Osteoblast (primary cell): ENCODE measurements around the gene CFAP410. TPM values are rescaled to one million over a fixed set of nuclear protein-coding genes. Genes with fewer than 3 reads are reported as not detected.

ENCODE experiments used
- DNase-seq: peaks from one replicate; pipeline ENCODE4 v3.0.0; 2011; ENCODE audit warnings: low spot score, mixed read lengths; ENCODE audit not compliant: insufficient read length; ENCODE audit errors: missing footprints
- H2AFZ ChIP-seq: 2 replicates; pipeline ENCODE4 v1.6.0; 2011; ENCODE audit warnings: mild to moderate bottlenecking, low read length
- H3K27ac ChIP-seq: 2 replicates; pipeline ENCODE4 v1.5.1; 2011; ENCODE audit warnings: mild to moderate bottlenecking, low read depth, low read length, moderate library complexity
- H3K27me3 ChIP-seq: 2 replicates; pipeline ENCODE4 v1.6.0; 2012; ENCODE audit warnings: mild to moderate bottlenecking, control low read depth, inconsistent platforms, low read length, moderate library complexity; ENCODE audit not compliant: insufficient read depth
- H3K36me3 ChIP-seq: 2 replicates; pipeline ENCODE4 v1.5.1; 2011; ENCODE audit warnings: mild to moderate bottlenecking, low read length, control low read depth, moderate library complexity; ENCODE audit not compliant: insufficient read depth
- H3K4me1 ChIP-seq: 2 replicates; pipeline ENCODE4 v1.5.1; 2011; ENCODE audit warnings: mild to moderate bottlenecking, low read length, control low read depth, moderate library complexity; ENCODE audit not compliant: insufficient read depth
- H3K4me2 ChIP-seq: 2 replicates; pipeline ENCODE4 v1.6.0; 2011; ENCODE audit warnings: mild to moderate bottlenecking, low read length; ENCODE audit not compliant: insufficient read depth
- H3K4me3 ChIP-seq: fragments of 200-600 bp; sonication (generic); 3 replicates; pipeline ENCODE4 v1.5.1; 2012; ENCODE audit warnings: mild to moderate bottlenecking, low read length, inconsistent platforms; ENCODE audit not compliant: insufficient read depth
- H3K79me2 ChIP-seq: 2 replicates; pipeline ENCODE4 v1.6.0; 2012; ENCODE audit warnings: mild to moderate bottlenecking, low read length, control low read depth, inconsistent platforms; ENCODE audit not compliant: insufficient read depth
- H3K9me3 ChIP-seq: 2 replicates; pipeline ENCODE4 v1.5.1; 2011; ENCODE audit warnings: low read depth, low read length, control low read depth
- H4K20me1 ChIP-seq: 2 replicates; pipeline ENCODE4 v1.6.0; 2012; ENCODE audit warnings: mild to moderate bottlenecking, low read length, control low read depth; ENCODE audit not compliant: insufficient read depth
- total RNA-seq: library from RNA; depleted of rRNA; stranded (reverse); fragments of >200 nt; gene quantifications from 2 replicates; pipeline ENCODE4 v1.2.3, GENCODE V29; 2012
- TF ChIP-seq, protein P1 (sequence below): IDR thresholded peaks from 2 replicates; pipeline ENCODE4 v1.5.1; 2011; ENCODE audit warnings: mild to moderate bottlenecking, low read depth, low read length, moderate library complexity; ENCODE audit errors: extremely low read depth

CFAP410 gene
- total RNA-seq, 1 donor = 14.5 TPM

DNA sequence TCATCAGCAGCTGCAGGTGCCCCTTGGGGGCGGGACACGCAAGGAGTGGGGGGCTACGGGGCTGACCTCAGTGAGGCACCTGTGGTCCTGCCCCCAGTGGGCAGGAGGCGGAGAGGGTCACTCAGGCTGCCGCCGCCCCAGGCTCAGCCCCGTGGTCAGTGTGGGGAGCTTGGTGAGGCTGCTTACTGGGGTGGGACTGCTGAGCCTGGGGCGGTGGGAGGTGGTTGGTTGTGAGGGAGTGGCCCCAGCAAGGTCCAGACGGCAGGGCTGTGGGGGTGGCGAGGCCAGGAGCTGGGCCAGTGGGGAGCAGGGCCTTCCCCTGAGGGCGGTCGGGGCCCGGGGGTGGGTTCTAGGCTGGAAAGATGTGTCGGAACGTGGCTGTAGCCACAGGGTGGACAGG is 25.1 kb downstream of the CFAP410 start:
- Histone ChIP-seq H4K20me1 (peaks cover 4% of the 10 kb centered on the region), H3K4me2 (no peak overlapping the region)

DNA sequence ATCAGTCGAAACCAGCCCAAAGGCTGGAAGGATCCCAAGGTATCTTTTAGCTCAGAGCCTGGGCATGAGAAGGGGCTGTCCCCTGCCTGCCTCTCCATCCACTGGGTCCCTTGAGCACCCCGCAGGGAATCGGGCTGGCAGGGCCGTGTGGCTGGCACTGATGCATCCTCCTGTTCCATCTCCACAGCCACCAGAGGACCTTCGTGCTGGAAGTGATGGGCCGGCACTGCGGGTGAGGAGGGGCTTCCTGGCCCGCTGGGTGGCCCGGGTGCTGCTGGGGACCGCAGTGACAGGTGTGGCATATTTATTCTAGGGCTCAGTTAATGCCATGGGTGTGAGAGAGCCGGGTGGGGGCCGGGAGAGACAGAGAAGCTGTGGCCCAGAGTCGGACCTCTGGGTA is 25.7 kb downstream of the CFAP410 start:
- H3K9me3 ChIP-seq = no peaks in the 10 kb centered on the region
- DNase-seq = no peak
- H3K27ac ChIP-seq = no peak overlapping the region
- H4K20me1 ChIP-seq = peaks cover 4% of the 10 kb centered on the region
- no peaks in the 10 kb centered on the region for H3K79me2 ChIP-seq
- H3K4me3 ChIP-seq = no peak overlapping the region
- peaks cover 7% of the 10 kb centered on the region for H3K36me3 ChIP-seq
- H3K27me3 ChIP-seq = no peaks in the 10 kb centered on the region
- no peak overlapping the region for H2AFZ ChIP-seq
- H3K4me1 ChIP-seq = no peaks in the 10 kb centered on the region
- no peak overlapping the region for H3K4me2 ChIP-seq
- TF ChIP-seq, protein P1, sequence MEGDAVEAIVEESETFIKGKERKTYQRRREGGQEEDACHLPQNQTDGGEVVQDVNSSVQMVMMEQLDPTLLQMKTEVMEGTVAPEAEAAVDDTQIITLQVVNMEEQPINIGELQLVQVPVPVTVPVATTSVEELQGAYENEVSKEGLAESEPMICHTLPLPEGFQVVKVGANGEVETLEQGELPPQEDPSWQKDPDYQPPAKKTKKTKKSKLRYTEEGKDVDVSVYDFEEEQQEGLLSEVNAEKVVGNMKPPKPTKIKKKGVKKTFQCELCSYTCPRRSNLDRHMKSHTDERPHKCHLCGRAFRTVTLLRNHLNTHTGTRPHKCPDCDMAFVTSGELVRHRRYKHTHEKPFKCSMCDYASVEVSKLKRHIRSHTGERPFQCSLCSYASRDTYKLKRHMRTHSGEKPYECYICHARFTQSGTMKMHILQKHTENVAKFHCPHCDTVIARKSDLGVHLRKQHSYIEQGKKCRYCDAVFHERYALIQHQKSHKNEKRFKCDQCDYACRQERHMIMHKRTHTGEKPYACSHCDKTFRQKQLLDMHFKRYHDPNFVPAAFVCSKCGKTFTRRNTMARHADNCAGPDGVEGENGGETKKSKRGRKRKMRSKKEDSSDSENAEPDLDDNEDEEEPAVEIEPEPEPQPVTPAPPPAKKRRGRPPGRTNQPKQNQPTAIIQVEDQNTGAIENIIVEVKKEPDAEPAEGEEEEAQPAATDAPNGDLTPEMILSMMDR = no peak

More for the DNA sequence above, 25.1 kb downstream of the CFAP410 start:
- H3K4me3 ChIP-seq = no peak overlapping the region
- peaks cover 7% of the 10 kb centered on the region for H3K36me3 ChIP-seq
- no peaks in the 10 kb centered on the region for H3K79me2 ChIP-seq
- H3K27me3 ChIP-seq = no peaks in the 10 kb centered on the region
- no peaks in the 10 kb centered on the region for H3K4me1 ChIP-seq
- TF ChIP-seq, protein P1 = no peak
- no peak for DNase-seq
- H2AFZ ChIP-seq = no peak overlapping the region
- H3K9me3 ChIP-seq = no peaks in the 10 kb centered on the region
- no peak overlapping the region for H3K27ac ChIP-seq

DNA sequence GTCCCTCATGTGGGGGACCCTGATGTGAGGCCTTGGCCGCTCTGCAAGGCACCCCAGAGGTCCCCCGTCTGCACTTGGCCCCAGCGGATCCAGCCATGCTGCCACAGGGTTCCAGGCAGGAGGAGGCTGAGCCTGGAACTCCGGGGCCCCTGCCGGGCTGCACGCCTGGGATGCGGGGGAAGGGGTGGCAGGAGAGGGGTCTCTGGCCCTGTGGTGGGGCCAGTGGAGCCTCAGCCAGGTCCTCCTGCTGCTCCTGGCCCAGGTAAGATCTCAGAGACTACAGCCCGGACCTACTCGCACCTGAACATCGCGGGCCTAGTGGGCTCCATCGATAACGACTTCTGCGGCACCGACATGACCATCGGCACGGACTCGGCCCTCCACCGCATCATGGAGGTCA is 26.5 kb downstream of the CFAP410 start:
- Histone ChIP-seq H3K4me2 (no peak overlapping the region), H3K27ac (no peak overlapping the region), H3K9me3 (no peaks in the 10 kb centered on the region), H3K79me2 (peaks cover 1% of the 10 kb centered on the region), H3K4me3 (no peak overlapping the region), H2AFZ (no peak overlapping the region), H4K20me1 (peaks cover 7% of the 10 kb centered on the region), H3K4me1 (no peaks in the 10 kb centered on the region), H3K27me3 (no peaks in the 10 kb centered on the region), H3K36me3 (peaks cover 7% of the 10 kb centered on the region)
- DNase-seq = no peak
- TF ChIP-seq, protein P1 = no peak

DNA sequence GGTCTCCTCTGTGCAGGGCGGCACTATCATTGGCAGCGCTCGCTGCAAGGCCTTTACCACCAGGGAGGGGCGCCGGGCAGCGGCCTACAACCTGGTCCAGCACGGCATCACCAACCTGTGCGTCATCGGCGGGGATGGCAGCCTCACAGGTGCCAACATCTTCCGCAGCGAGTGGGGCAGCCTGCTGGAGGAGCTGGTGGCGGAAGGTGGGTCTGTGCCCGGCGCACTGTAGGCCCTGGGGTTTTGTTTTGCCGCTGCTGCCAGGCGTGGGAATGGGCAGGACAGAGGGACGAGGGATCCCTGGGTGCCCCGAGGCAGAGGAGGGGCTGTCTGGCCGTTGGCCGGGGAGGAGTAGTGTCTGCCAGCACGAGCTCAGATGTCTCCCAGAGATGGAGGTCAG is 27.1 kb downstream of the CFAP410 start:
- Histone ChIP-seq H3K9me3 (no peaks in the 10 kb centered on the region), H3K4me3 (no peak overlapping the region), H3K27me3 (no peaks in the 10 kb centered on the region), H3K4me1 (no peaks in the 10 kb centered on the region), H3K4me2 (no peak overlapping the region), H3K79me2 (peaks cover 2% of the 10 kb centered on the region), H3K27ac (no peak overlapping the region), H2AFZ (no peak overlapping the region), H4K20me1 (peaks cover 11% of the 10 kb centered on the region), H3K36me3 (peaks cover 7% of the 10 kb centered on the region)
- TF ChIP-seq, protein P1 = no peak
- no peak for DNase-seq
